Endothelial cell of umbilical vein (primary cell): ENCODE measurements around the gene ZNF75A.

ENCODE experiments used
- EZH2 ChIP-seq: IDR thresholded peaks from 2 replicates; pipeline ENCODE4 v1.6.1; 2012; ENCODE audit warnings: borderline replicate concordance, low read depth, mild to moderate bottlenecking, moderate library complexity, low read length, inconsistent platforms; ENCODE audit not compliant: severe bottlenecking
- POLR2A ChIP-seq: IDR thresholded peaks from 2 replicates; pipeline ENCODE4 v1.6.1; 2012; ENCODE audit warnings: low read depth, mild to moderate bottlenecking, control low read depth, low read length
- POLR2AphosphoS5 ChIP-seq: IDR thresholded peaks from 2 replicates; pipeline ENCODE4 v1.6.1; 2012; ENCODE audit warnings: low read depth, mild to moderate bottlenecking, control low read depth, low read length, moderate library complexity; ENCODE audit not compliant: insufficient read depth
- TF ChIP-seq, protein P1 (sequence below), 2 donors: IDR thresholded peaks; 1 replicate in 1 of 2; 2 replicates in 1 of 2; pipeline ENCODE4 v1.5.1; 2011; ENCODE audit warnings: low read length in 2 of 2, mild to moderate bottlenecking in 2 of 2, moderate library complexity in 2 of 2, control low read depth in 1 of 2, inconsistent platforms in 1 of 2, low read depth in 1 of 2; ENCODE audit not compliant: insufficient read depth in 1 of 2; ENCODE audit errors: extremely low read depth in 1 of 2

GRCh38 chr16:3262517-3262916 lies 42.8 kb upstream of the ZNF75A start:
- TF ChIP-seq, protein P1, sequence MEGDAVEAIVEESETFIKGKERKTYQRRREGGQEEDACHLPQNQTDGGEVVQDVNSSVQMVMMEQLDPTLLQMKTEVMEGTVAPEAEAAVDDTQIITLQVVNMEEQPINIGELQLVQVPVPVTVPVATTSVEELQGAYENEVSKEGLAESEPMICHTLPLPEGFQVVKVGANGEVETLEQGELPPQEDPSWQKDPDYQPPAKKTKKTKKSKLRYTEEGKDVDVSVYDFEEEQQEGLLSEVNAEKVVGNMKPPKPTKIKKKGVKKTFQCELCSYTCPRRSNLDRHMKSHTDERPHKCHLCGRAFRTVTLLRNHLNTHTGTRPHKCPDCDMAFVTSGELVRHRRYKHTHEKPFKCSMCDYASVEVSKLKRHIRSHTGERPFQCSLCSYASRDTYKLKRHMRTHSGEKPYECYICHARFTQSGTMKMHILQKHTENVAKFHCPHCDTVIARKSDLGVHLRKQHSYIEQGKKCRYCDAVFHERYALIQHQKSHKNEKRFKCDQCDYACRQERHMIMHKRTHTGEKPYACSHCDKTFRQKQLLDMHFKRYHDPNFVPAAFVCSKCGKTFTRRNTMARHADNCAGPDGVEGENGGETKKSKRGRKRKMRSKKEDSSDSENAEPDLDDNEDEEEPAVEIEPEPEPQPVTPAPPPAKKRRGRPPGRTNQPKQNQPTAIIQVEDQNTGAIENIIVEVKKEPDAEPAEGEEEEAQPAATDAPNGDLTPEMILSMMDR (IDR thresholded peaks at IDR 0.05; ENCODE audit: extremely low read depth in 1 of 2, insufficient read depth in 1 of 2, low read depth in 1 of 2, low read length in 2 of 2), result no peak
- TF ChIP-seq POLR2A (no peak), EZH2 (no peak), POLR2AphosphoS5 (no peak)
